ENCODE measurements around the gene CDK2AP2.
"Not testable (repeated sequence)": the region's sequence is repeated elsewhere in the genome, so short reads cannot be mapped to it uniquely, and the experiment has no call there.

CDK2AP2 gene

DNA sequence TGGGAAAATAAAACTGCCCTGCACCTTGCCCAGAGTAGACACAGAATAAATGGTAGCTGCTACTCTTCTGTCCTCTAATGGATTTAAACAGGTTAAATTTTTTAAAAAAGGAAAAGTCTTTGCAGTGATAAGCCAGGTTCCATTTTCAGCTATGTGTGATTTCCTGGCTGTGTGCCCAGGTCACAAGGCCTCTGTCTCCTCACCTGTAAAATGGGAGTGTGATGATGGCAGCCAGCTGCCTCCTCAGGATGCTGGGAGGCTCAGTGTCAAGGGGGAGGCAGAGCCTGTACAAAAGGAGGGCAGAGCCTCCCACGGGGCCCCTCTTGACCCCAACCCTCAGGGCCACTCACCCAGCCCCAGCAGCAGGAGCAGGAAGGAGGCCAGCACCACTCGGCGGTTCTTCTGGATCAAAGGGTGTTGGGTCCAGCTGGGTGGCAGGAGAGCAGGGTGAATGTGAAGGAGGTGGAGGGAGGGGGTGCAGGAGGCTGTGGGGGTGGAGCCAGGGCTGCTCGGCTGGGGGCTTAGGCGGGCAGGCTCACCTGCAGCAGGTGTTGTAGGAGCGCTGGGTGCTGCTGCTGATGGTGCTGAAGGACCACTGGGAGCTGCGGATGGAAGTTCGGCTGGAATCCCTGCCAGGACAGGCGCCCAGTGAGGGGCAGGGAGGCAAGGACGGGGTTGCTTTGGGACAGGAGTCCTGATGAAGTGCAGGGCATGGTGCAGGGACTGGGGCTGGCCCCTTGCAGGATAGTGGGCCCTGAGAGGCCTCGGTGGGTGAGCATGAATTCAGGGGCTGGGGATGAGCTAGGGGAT, 40.8 kb downstream of the CDK2AP2 start:
- Histone ChIP-seq H3K27ac (ENCODE audit: low read depth, low read length) (peak overlapping the region; percentile 39), H3K79me2 (ENCODE audit: control insufficient read depth, low read length) (peaks cover 28% of the 10 kb centered on the region), H3K27me3 (ENCODE audit: control insufficient read depth, low read length) (no peaks in the 10 kb centered on the region), H3K9me3 (ENCODE audit: control insufficient read depth, insufficient read depth, low read length) (no peaks in the 10 kb centered on the region), H3K36me3 (ENCODE audit: control insufficient read depth, low read length) (peaks cover 21% of the 10 kb centered on the region), H3K4me3 (ENCODE audit: low read length) (peak overlapping the region; percentile 77), H3K4me2 (ENCODE audit: low read length) (peak overlapping the region; percentile 95), H3K9me2 (replicated peaks; ENCODE audit: control insufficient read depth, low read length) (no peaks in the 10 kb centered on the region), H3K4me1 (ENCODE audit: control insufficient read depth, low read length) (peaks cover 66% of the 10 kb centered on the region), H3F3A (ENCODE audit: control insufficient read depth, insufficient read depth) (peaks cover 3% of the 10 kb centered on the region; the same call in 1 of the 2 replicates), H4K20me1 (ENCODE audit: control insufficient read depth, insufficient read depth, low read depth, low read length) (no peaks in the 10 kb centered on the region)
- TF ChIP-seq EZH2phosphoT487 (IDR thresholded peaks at IDR 0.05; ENCODE audit: borderline replicate concordance, low read length) (no peak), CTCF (IDR thresholded peaks at IDR 0.05; ENCODE audit: low read depth, low read length, poor library complexity, severe bottlenecking) (no peak)

DNA sequence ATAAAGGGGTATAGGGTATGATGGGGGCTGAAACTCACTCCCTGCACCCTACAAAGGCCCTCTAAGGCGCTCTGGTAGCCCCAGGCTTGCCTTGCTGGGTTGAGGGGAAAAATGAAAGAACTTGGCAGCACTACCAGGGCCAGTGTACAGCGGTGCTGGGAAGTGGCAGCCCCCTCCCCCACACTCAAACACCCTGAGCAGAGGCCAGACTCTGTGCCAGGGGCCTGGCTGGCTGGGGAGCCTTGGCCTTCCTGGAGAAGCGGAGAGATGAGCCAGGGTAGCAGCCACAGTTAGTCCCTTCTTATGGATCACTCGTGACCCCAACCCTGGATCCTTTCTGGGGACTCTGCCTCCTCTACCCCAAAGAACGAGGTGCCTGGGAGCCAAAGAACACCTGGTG, 41.6 kb downstream of the CDK2AP2 start:
- Histone ChIP-seq H3K27me3 (ENCODE audit: control insufficient read depth, low read length) (no peaks in the 10 kb centered on the region), H3K4me2 (ENCODE audit: low read length) (peak overlapping the region; percentile 95), H3F3A (ENCODE audit: control insufficient read depth, insufficient read depth) (peaks cover 7% of the 10 kb centered on the region), H3K36me3 (ENCODE audit: control insufficient read depth, low read length) (peaks cover 21% of the 10 kb centered on the region), H3K79me2 (ENCODE audit: control insufficient read depth, low read length) (peaks cover 28% of the 10 kb centered on the region), H3K9me3 (ENCODE audit: control insufficient read depth, insufficient read depth, low read length) (no peaks in the 10 kb centered on the region), H3K4me3 (ENCODE audit: low read length) (no peak overlapping the region), H3K4me1 (ENCODE audit: control insufficient read depth, low read length) (peaks cover 66% of the 10 kb centered on the region), H3K9me2 (replicated peaks; ENCODE audit: control insufficient read depth, low read length) (no peaks in the 10 kb centered on the region), H4K20me1 (ENCODE audit: control insufficient read depth, insufficient read depth, low read depth, low read length) (no peaks in the 10 kb centered on the region), H3K27ac (ENCODE audit: low read depth, low read length) (peak overlapping the region; percentile 35)
- TF ChIP-seq EZH2phosphoT487 (IDR thresholded peaks at IDR 0.05; ENCODE audit: borderline replicate concordance, low read length) (no peak), CTCF (IDR thresholded peaks at IDR 0.05; ENCODE audit: low read depth, low read length, poor library complexity, severe bottlenecking) (no peak)

DNA sequence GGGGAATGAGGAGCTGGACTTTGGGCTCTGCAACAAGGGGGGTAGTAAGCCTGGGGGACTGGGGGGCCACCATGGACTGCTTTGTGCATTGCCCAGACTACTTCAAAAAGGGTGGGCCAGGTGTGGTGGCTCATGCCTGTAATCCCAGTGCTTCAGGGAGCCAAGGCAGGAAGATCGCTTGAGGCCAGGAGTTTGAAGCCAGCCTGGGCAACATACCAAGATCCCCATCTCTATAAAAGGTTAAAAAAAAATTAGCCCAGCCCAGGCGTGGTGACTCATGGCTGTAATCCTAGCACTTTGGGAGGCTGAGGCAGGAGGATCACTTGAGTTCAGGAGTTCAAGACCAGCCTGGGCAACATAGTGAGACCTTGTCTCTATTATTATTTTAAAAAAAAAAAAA, 42.4 kb downstream of the CDK2AP2 start:
- Histone ChIP-seq H3F3A (ENCODE audit: control insufficient read depth, insufficient read depth) (peaks cover 13% of the 10 kb centered on the region), H3K4me2 (ENCODE audit: low read length) (peak overlapping the region; percentile 96), H3K4me3 (ENCODE audit: low read length) (peak overlapping the region; percentile 81), H3K27ac (ENCODE audit: low read depth, low read length) (peak overlapping the region; percentile 65), H3K36me3 (ENCODE audit: control insufficient read depth, low read length) (peaks cover 21% of the 10 kb centered on the region), H3K79me2 (ENCODE audit: control insufficient read depth, low read length) (peaks cover 28% of the 10 kb centered on the region), H3K4me1 (ENCODE audit: control insufficient read depth, low read length) (peaks cover 69% of the 10 kb centered on the region)
- not testable (repeated sequence) for H3K9me3 ChIP-seq (ENCODE audit: control insufficient read depth, insufficient read depth, low read length); H4K20me1 ChIP-seq (ENCODE audit: control insufficient read depth, insufficient read depth, low read depth, low read length); H3K27me3 ChIP-seq (ENCODE audit: control insufficient read depth, low read length); H3K9me2 ChIP-seq (replicated peaks; ENCODE audit: control insufficient read depth, low read length)

DNA sequence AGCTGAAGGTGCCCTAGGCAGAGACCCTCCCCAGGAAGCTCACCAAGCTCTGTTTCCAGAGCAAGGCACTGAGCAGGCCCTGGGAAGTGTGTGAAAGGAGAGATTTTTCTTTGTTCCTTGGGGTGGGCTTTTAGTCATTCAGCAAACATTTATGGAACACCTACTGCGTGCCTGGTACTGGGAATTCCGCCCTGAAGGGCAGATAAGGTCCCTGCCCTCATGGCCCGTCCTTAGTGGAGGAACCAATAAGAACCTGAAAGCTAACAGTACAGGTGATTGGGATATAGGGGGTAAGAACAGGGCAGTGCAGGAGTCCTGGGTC, 42.8 kb downstream of the CDK2AP2 start:
- TF ChIP-seq CTCF (IDR thresholded peaks at IDR 0.05; ENCODE audit: low read depth, low read length, poor library complexity, severe bottlenecking) (no peak), EZH2phosphoT487 (IDR thresholded peaks at IDR 0.05; ENCODE audit: borderline replicate concordance, low read length) (no peak)
- no peaks in the 10 kb centered on the region for H3K9me3 ChIP-seq (ENCODE audit: control insufficient read depth, insufficient read depth, low read length)
- no peaks in the 10 kb centered on the region for H3K9me2 ChIP-seq (replicated peaks; ENCODE audit: control insufficient read depth, low read length)
- peak overlapping the region; percentile 81 for H3K4me3 ChIP-seq (ENCODE audit: low read length)
- H3K27ac ChIP-seq (ENCODE audit: low read depth, low read length): peak overlapping the region; percentile 65
- H3K4me1 ChIP-seq (ENCODE audit: control insufficient read depth, low read length): peaks cover 69% of the 10 kb centered on the region
- peak overlapping the region; percentile 96 for H3K4me2 ChIP-seq (ENCODE audit: low read length)
- no peaks in the 10 kb centered on the region for H3K27me3 ChIP-seq (ENCODE audit: control insufficient read depth, low read length)
- H3K36me3 ChIP-seq (ENCODE audit: control insufficient read depth, low read length): peaks cover 21% of the 10 kb centered on the region
- peaks cover 28% of the 10 kb centered on the region for H3K79me2 ChIP-seq (ENCODE audit: control insufficient read depth, low read length)
- H3F3A ChIP-seq (ENCODE audit: control insufficient read depth, insufficient read depth): peaks cover 17% of the 10 kb centered on the region
- H4K20me1 ChIP-seq (ENCODE audit: control insufficient read depth, insufficient read depth, low read depth, low read length): no peaks in the 10 kb centered on the region
